Neural progenitor cell (in vitro differentiated cells): ENCODE measurements around the gene ZMIZ1. TPM values are rescaled to one million over a fixed set of nuclear protein-coding genes. Genes with fewer than 3 reads are reported as not detected.
A peak's percentile ranks its signal among the peaks of the same experiment; 100 is the strongest.

Source experiments
- DNase-seq: peaks from one replicate; pipeline ENCODE4 v3.0.0-alpha.2; 2016; ENCODE audit warnings: low spot score
- H2AFZ ChIP-seq: fragments of 200-600 bp; sonication (generic); replicated peaks from 2 replicates; pipeline ENCODE4 v1.6.1; 2016; ENCODE audit warnings: antibody characterized with exemption
- H3F3A ChIP-seq: fragments of 200-600 bp; sonication (generic); 2 replicates; pipeline ENCODE4 v1.6.1; 2016; ENCODE audit warnings: antibody characterized with exemption, low read depth
- H3K27ac ChIP-seq: fragments of 200-600 bp; sonication (generic); 2 replicates; pipeline ENCODE4 v1.5.1; 2016; ENCODE audit warnings: mild to moderate bottlenecking
- H3K27me3 ChIP-seq: fragments of 200-600 bp; sonication (generic); 2 replicates; pipeline ENCODE4 v1.6.1; 2016; ENCODE audit warnings: mild to moderate bottlenecking, moderate library complexity
- H3K36me3 ChIP-seq: fragments of 200-600 bp; sonication (generic); 2 replicates; pipeline ENCODE4 v1.5.1; 2016
- H3K4me1 ChIP-seq: fragments of 200-600 bp; sonication (generic); 2 replicates; pipeline ENCODE4 v1.6.1; 2016; ENCODE audit warnings: mixed run types
- H3K4me2 ChIP-seq: fragments of 200-600 bp; sonication (generic); 2 replicates; pipeline ENCODE4 v1.6.1; 2016
- H3K4me3 ChIP-seq: fragments of 200-600 bp; sonication (generic); 2 replicates; pipeline ENCODE4 v1.5.1; 2016
- H3K79me2 ChIP-seq: fragments of 200-600 bp; sonication (generic); 2 replicates; pipeline ENCODE4 v1.6.1; 2016; ENCODE audit warnings: low read depth
- H3K9ac ChIP-seq: fragments of 200-600 bp; sonication (generic); 2 replicates; pipeline ENCODE4 v1.6.1; 2016
- H3K9me3 ChIP-seq: fragments of 200-600 bp; sonication (generic); 2 replicates; pipeline ENCODE4 v1.5.1; 2016; ENCODE audit warnings: low read depth
- H4K20me1 ChIP-seq: fragments of 200-600 bp; sonication (generic); 2 replicates; pipeline ENCODE4 v1.6.1; 2016; ENCODE audit warnings: low read depth
- H3K27ac Mint-ChIP-seq: 3 replicates; pipeline ENCODE4 v1.8.0; 2021; ENCODE audit warnings: mixed read lengths
- H3K27me3 Mint-ChIP-seq: 2 replicates; pipeline ENCODE4 v1.8.0; 2022; ENCODE audit warnings: low read depth, mild to moderate bottlenecking, inconsistent platforms, moderate library complexity, mixed read lengths; ENCODE audit not compliant: insufficient read depth
- H3K36me3 Mint-ChIP-seq: 3 replicates; pipeline ENCODE4 v1.8.0; 2021; ENCODE audit warnings: mixed read lengths
- H3K4me1 Mint-ChIP-seq: 3 replicates; pipeline ENCODE4 v1.8.0; 2021; ENCODE audit warnings: mixed read lengths
- H3K4me3 Mint-ChIP-seq: 3 replicates; pipeline ENCODE4 v1.8.0; 2021; ENCODE audit warnings: mild to moderate bottlenecking, moderate library complexity, mixed read lengths
- H3K9me3 Mint-ChIP-seq: 3 replicates; pipeline ENCODE4 v1.8.0; 2020; ENCODE audit warnings: mixed read lengths
- CTCF ChIP-seq: fragments of 200-600 bp; sonication (generic); IDR thresholded peaks from 2 replicates; pipeline ENCODE4 v1.5.1; 2017; ENCODE audit warnings: antibody characterized with exemption, mild to moderate bottlenecking
- EZH2 ChIP-seq: fragments of 200-600 bp; sonication (generic); IDR thresholded peaks from 2 replicates; pipeline ENCODE4 v1.6.1; 2017; ENCODE audit warnings: antibody characterized with exemption, mild to moderate bottlenecking, moderate library complexity
- EZH2phosphoT487 ChIP-seq: fragments of 200-600 bp; sonication (generic); IDR thresholded peaks from 2 replicates; pipeline ENCODE4 v1.6.1; 2017; ENCODE audit warnings: antibody characterized with exemption
- total RNA-seq: library from RNA; depleted of rRNA; stranded (reverse); fragments of >200 nt; gene quantifications from 2 replicates; pipeline ENCODE4 v1.2.3, GENCODE V29; 2015; ENCODE audit warnings: low replicate concordance

Gene ZMIZ1
- total RNA-seq, 1 donor from 2014 or later: 5.8 TPM

DNA sequence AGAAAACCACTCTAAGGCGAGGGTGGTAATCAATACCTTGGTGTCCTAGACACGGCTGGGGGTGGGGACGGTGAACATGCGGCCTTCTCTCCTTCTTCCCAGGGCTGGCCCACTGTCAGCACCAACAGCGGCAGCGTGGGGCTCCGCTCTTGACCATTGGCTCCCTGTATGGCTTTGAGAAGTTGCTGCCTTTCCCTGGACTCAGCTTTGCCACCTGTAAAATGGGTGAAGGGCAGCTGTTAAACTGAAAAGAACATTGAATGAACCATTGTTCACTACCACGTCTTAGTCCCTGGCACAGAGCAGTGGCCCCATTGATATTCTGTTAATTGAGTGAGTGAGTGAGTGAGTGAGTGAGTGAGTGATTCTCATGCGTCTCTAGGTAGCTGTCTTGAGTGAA, 95.3 kb downstream of the ZMIZ1 start:
- Mint-ChIP-seq H3K27me3 (peaks cover 4% of the 10 kb centered on the region), H3K9me3 (no peaks in the 10 kb centered on the region), H3K4me3 (no peak overlapping the region), H3K27ac (no peak overlapping the region), H3K4me1 (peaks cover 60% of the 10 kb centered on the region), H3K36me3 (no peaks in the 10 kb centered on the region)
- Histone ChIP-seq H3K4me2 (no peak overlapping the region), H3K4me3 (no peak overlapping the region), H3K36me3 (no peaks in the 10 kb centered on the region), H2AFZ (no peak overlapping the region), H3K27ac (no peak overlapping the region), H3K9me3 (no peaks in the 10 kb centered on the region), H3K79me2 (no peaks in the 10 kb centered on the region), H3F3A (no peaks in the 10 kb centered on the region), H3K27me3 (no peaks in the 10 kb centered on the region), H4K20me1 (peaks cover 63% of the 10 kb centered on the region), H3K4me1 (peaks cover 21% of the 10 kb centered on the region), H3K9ac (no peak overlapping the region)
- no peak for DNase-seq
- TF ChIP-seq EZH2 (no peak), CTCF (no peak), EZH2phosphoT487 (no peak)

- no peak overlapping the region for H3K4me2 ChIP-seq
- H3F3A ChIP-seq: no peaks in the 10 kb centered on the region
- H2AFZ ChIP-seq: no peak overlapping the region
- H3K27me3 ChIP-seq: no peaks in the 10 kb centered on the region
- peaks cover 63% of the 10 kb centered on the region for H4K20me1 ChIP-seq
- no peak overlapping the region for H3K4me3 Mint-ChIP-seq
- H3K27me3 Mint-ChIP-seq: peaks cover 2% of the 10 kb centered on the region
- DNase-seq: no peak
- no peak for TF ChIP-seq CTCF
- TF ChIP-seq EZH2phosphoT487: no peak
- TF ChIP-seq EZH2: no peak
- H3K36me3 Mint-ChIP-seq: no peaks in the 10 kb centered on the region
- no peaks in the 10 kb centered on the region for H3K9me3 ChIP-seq
- H3K4me1 ChIP-seq: peaks cover 15% of the 10 kb centered on the region
- no peaks in the 10 kb centered on the region for H3K79me2 ChIP-seq
- no peak overlapping the region for H3K9ac ChIP-seq
- H3K4me3 ChIP-seq: no peak overlapping the region
- peaks cover 58% of the 10 kb centered on the region for H3K4me1 Mint-ChIP-seq
- H3K27ac Mint-ChIP-seq: peak overlapping the region; percentile 22
- H3K36me3 ChIP-seq: no peaks in the 10 kb centered on the region
- H3K27ac ChIP-seq: no peak overlapping the region
- no peaks in the 10 kb centered on the region for H3K9me3 Mint-ChIP-seq
Measured at GRCh38 chr10:79165070-79165778, 96.5 kb downstream of the ZMIZ1 start.

DNA sequence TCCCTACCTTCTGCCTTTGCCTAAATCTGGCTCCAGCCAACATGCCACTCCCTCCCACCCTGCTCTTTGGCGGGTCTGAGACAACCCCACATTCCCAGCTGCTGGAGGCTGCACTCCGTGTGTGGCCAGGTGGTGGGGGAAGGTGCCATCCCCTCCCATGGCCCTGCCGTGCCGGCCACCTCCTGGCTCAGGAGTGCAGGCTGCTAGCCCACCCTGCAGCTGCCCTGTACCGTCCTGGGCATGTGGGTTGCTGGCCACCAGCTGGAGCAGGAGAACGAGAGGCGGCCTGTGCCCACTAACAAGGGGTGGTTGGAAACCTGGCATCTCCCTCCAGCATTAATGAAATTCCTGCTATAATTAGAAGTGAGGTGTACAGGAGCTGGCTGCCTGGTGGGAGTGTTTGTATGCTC, 97.6 kb downstream of the ZMIZ1 start:
- no peaks in the 10 kb centered on the region for H3K27me3 Mint-ChIP-seq
- Histone ChIP-seq H3K9me3 (no peaks in the 10 kb centered on the region), H3K4me1 (peaks cover 16% of the 10 kb centered on the region), H3K36me3 (no peaks in the 10 kb centered on the region), H3K79me2 (no peaks in the 10 kb centered on the region), H3F3A (no peaks in the 10 kb centered on the region), H3K27ac (no peak overlapping the region), H4K20me1 (peaks cover 62% of the 10 kb centered on the region), H3K4me3 (no peak overlapping the region), H3K9ac (no peak overlapping the region), H3K4me2 (no peak overlapping the region), H3K27me3 (no peaks in the 10 kb centered on the region), H2AFZ (no peak overlapping the region)
- no peak overlapping the region for H3K27ac Mint-ChIP-seq
- no peak for DNase-seq
- TF ChIP-seq EZH2 (no peak), EZH2phosphoT487 (no peak), CTCF (no peak)
- no peak overlapping the region for H3K4me3 Mint-ChIP-seq
- H3K9me3 Mint-ChIP-seq: no peaks in the 10 kb centered on the region
- no peaks in the 10 kb centered on the region for H3K36me3 Mint-ChIP-seq
- peaks cover 60% of the 10 kb centered on the region for H3K4me1 Mint-ChIP-seq
